ENCODE results near the gene GRIA3. TPM values are rescaled to one million over a fixed set of nuclear protein-coding genes. Genes with fewer than 3 reads are reported as not detected.
A peak's percentile ranks its signal among the peaks of the same experiment; 100 is the strongest.
"Not testable (repeated sequence)": the region's sequence is repeated elsewhere in the genome, so short reads cannot be mapped to it uniquely, and the experiment has no call there.

Gene GRIA3
- total RNA-seq, 8 experiments from 2014 or later = 0.28 to 11.3 (median 6.8) TPM; not detected in 1

DNA sequence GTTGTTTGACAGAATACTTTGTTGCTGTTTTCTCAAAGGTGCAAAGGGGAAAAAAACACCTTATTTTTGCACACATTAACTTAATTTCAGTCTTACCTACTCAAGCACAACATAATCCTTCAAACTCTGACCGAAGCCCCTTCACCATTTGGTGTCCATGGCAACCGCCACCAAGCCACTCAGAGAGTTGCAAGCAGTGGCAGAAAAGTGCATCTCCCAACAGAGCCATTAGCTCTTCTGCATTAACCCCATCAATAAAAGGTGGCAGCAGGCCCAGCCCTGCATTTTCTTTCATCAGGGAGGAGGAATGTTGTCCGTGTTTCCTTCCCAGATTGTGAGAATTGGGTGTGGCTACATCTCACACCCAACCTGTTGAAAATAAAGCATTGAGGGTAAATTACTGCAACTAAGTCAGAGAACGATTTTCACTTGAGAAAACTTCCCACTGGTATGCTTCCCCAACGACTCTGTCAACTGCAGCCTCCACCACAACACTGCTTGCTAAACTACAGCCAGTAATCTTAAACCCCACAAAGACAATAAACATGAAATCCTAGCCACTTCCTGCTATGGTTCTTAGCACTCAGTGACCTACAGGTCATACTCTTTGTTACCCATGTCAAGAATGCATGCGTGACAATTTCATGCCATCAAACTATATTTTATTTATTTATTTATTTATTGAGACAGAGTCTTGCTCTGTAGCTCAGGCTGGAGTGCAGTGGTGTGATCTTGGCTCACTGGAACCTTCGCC lies 154.0 kb downstream of the GRIA3 start:
- in situ Hi-C loops (cut with MboI; ENCODE audit: low pct_unique_long_range_greater_than_20kb in 2 of 9, low sequenced_read_pairs in 9 of 9, unreplicated experiment in 9 of 9) = no loop called here

DNA sequence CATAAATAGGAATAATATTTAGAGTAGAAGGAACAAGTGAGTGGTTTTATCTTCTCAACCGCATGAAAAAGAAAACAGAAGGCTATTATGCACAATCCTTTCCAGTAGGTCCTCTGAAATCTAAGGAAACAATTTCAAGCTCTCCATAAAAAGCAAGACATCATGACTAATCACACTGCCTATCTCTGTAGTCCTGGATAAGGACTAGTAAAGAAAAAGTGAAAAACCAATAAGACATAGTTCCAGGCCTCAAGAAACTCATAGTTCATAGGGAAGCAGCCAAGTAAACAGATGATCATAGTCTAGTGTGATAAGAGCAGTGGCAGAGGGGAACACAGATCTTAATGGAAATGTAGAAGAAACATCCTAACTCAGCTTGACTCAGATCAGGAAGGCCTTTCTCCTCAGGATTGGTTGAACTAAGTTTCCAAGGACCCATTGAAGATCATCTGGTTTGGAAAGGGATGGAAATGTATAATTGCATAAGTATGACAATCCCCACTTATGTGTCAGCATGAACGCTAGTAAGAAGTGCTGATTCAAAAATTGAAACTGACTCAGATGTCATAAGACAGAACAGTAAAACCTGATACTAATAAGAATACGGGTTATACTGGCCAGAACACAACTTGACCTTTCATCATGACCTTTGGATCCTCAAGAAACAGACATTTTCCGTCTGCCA lies 155.3 kb downstream of the GRIA3 start:
- in situ Hi-C loops (cut with MboI; ENCODE audit: low pct_unique_long_range_greater_than_20kb in 2 of 9, low sequenced_read_pairs in 9 of 9, unreplicated experiment in 9 of 9) = no loop called here
- peak in 2 of 8 experiments; percentile 82 to 90 for ATAC-seq (replicated peaks in 6 of 8)
- H3K4me1 ChIP-seq (replicated peaks in 1 of 2) = peaks cover 3 to 12% of the 10 kb centered on the region in 2 donors
- WGBS, 10 experiments = 0 to 100% (median 100%) methylated on average over 1 to 2 of the region's 4 CpGs; no CpG with 5 or more reads in 5 of the 10 experiments
- H3K4me3 ChIP-seq = no peak overlapping the region
- H3K27ac ChIP-seq = no peak overlapping the region

More for the DNA sequence above, 154.0 kb downstream of the GRIA3 start:
- no peak overlapping the region for H3K27ac ChIP-seq
- H3K4me1 ChIP-seq (replicated peaks in 1 of 2) = peaks cover 3 to 12% of the 10 kb centered on the region in 2 donors
- H3K4me3 ChIP-seq = no peak overlapping the region
- peak in 5 of 8 experiments; percentile 27 to 59 (median 51) for ATAC-seq (replicated peaks in 6 of 8)
- 0 to 43% (median 36%) methylated on average over 2 to 4 of the region's 7 CpGs; no CpG with 5 or more reads in 6 of the 10 experiments for WGBS, 10 experiments

DNA sequence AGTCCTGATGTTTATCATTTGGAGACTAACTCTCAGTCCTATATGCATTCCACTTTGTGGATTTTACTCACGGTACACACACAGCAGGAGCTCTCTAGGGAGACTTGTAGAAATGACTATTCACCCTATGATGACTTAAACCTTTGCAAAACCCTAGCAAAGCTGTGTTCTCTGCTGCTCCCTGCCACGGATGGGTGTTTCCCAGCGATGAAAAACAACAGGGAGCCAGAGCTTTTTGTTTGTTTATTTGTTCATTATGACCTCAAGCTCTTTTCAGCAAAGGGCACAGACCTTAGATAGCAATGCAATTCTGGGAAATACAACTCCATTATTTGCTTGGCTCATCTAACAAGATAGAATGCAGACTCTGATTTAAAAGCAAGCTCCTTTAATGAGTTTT lies 156.6 kb downstream of the GRIA3 start:
- ATAC-seq (replicated peaks in 6 of 8) = peak in 7 of 8 experiments; percentile 56 to 78 (median 59)
- Histone ChIP-seq H3K4me1 (replicated peaks in 1 of 2) (peaks cover 3 to 12% of the 10 kb centered on the region in 2 donors), H3K4me3 (no peak overlapping the region), H3K27ac (no peak overlapping the region)
- in situ Hi-C loops (cut with MboI; ENCODE audit: low pct_unique_long_range_greater_than_20kb in 2 of 9, low sequenced_read_pairs in 9 of 9, unreplicated experiment in 9 of 9) = no loop called here
- 0 to 67% (median 30%) methylated on average over 1 to 3 of the region's 3 CpGs; no CpG with 5 or more reads in 3 of the 10 experiments for WGBS, 10 experiments

DNA sequence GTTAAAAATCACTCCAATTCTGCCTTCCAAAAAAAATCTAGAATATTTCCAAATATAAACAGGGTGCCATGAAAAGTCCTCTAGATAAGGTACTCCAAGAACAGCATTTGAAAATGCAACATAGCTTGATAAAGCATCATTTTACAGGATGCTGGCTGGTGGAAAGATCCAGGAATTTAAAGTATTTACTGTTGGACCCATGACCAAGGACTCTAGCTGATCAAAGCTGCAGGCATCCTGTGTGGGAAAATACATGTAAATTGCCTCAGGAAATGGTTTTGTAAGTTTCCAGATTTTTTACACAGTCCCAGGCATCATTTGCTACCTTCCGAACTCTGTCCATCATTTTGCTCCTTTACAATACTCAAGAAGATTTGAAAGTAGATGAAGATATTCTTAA lies 164.4 kb downstream of the GRIA3 start:
- ATAC-seq (replicated peaks in 6 of 8) = no peak

GRCh38 chrX:123350226-123350625 lies 166.1 kb downstream of the GRIA3 start:
- 53 to 100% (median 92%) methylated on average over 1 to 2 of the region's 2 CpGs; no CpG with 5 or more reads in 6 of the 10 experiments for WGBS, 10 experiments
- no peak for ATAC-seq (replicated peaks in 6 of 8)
- H3K27ac ChIP-seq = no peak overlapping the region
- in situ Hi-C loops (cut with MboI; ENCODE audit: low pct_unique_long_range_greater_than_20kb in 2 of 9, low sequenced_read_pairs in 9 of 9, unreplicated experiment in 9 of 9) = no loop called here
- H3K4me1 ChIP-seq (replicated peaks in 1 of 2) = no peaks in the 10 kb centered on the region
- H3K4me3 ChIP-seq = no peak overlapping the region

More for the DNA sequence above, 164.4 kb downstream of the GRIA3 start:
- 40 to 100% (median 63%) methylated on average over 1 of the region's 1 CpG; no CpG with 5 or more reads in 6 of the 10 experiments for WGBS, 10 experiments
- Histone ChIP-seq H3K4me1 (replicated peaks in 1 of 2) (no peaks in the 10 kb centered on the region), H3K4me3 (no peak overlapping the region), H3K27ac (no peak overlapping the region)
- in situ Hi-C loops (cut with MboI; ENCODE audit: low pct_unique_long_range_greater_than_20kb in 2 of 9, low sequenced_read_pairs in 9 of 9, unreplicated experiment in 9 of 9) = no loop called here

GRCh38 chrX:123357941-123358340 lies 173.9 kb downstream of the GRIA3 start:
- Histone ChIP-seq H3K4me1 (replicated peaks in 1 of 2) (no peaks in the 10 kb centered on the region), H3K27ac (no peak overlapping the region), H3K4me3 (no peak overlapping the region)
- in situ Hi-C loops (cut with MboI; ENCODE audit: low pct_unique_long_range_greater_than_20kb in 2 of 9, low sequenced_read_pairs in 9 of 9, unreplicated experiment in 9 of 9) = no loop called here
- peak in 1 of 8 experiments; percentile 41 for ATAC-seq (replicated peaks in 6 of 8)

DNA sequence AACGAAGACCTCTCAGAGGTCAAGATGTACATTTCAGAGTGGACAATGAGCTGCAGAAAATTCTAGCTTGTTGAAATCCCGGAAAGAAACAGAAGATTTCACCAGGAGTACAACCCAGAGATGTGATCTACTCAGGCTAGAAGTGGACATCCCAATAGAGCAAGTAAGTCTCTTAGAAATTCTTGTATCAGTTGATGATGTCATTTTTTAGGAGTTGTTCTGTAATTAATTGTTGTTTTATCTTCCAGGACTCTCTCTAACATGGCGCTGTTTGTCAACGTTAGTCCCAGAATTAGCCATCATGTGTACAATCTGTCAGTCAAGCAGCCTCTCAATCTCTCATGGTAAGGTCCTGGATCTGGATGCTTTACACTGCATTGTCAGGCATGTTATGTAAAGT lies 174.4 kb downstream of the GRIA3 start:
- H3K27ac ChIP-seq = no peak overlapping the region
- no peak overlapping the region for H3K4me3 ChIP-seq
- no peak for ATAC-seq (replicated peaks in 6 of 8)
- in situ Hi-C loops (cut with MboI; ENCODE audit: low pct_unique_long_range_greater_than_20kb in 2 of 9, low sequenced_read_pairs in 9 of 9, unreplicated experiment in 9 of 9) = no loop called here
- 47 to 100% (median 67%) methylated on average over 1 to 4 of the region's 4 CpGs; no CpG with 5 or more reads in 5 of the 10 experiments for WGBS, 10 experiments
- H3K4me1 ChIP-seq (replicated peaks in 1 of 2) = no peaks in the 10 kb centered on the region

DNA sequence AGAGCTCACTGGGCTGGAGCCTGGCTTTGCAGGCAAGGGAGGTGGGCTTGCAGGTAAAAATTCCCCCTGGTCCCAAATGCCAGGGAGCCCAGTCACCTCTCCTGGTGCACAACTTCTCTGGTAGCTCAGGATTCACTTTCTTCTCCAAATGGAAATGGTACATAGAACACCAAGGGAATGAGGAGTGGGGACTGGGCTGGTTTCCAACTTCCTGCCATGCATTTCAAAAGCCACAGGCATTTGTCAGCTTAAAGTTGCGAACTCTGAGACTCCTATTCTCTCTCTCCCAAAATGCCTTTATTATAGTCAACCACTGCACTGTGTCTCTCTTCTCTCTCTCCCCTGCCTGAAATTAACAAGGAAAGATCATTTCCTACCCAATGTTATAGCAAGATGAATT lies 177.3 kb downstream of the GRIA3 start:
- in situ Hi-C loops (cut with MboI; ENCODE audit: low pct_unique_long_range_greater_than_20kb in 2 of 9, low sequenced_read_pairs in 9 of 9, unreplicated experiment in 9 of 9) = no loop called here
- Histone ChIP-seq H3K27ac (no peak overlapping the region), H3K4me3 (no peak overlapping the region), H3K4me1 (replicated peaks in 1 of 2) (no peaks in the 10 kb centered on the region)
- ATAC-seq (replicated peaks in 6 of 8) = no peak
- WGBS, 10 experiments = 20 to 44% methylated on average over 1 of the region's 1 CpG; no CpG with 5 or more reads in 8 of the 10 experiments

- 15 to 100% (median 42%) methylated on average over 1 to 2 of the region's 2 CpGs; no CpG with 5 or more reads in 5 of the 10 experiments for WGBS, 10 experiments
- ATAC-seq (replicated peaks in 6 of 8); H3K4me3 ChIP-seq; H3K27ac ChIP-seq; in situ Hi-C loops (cut with MboI; ENCODE audit: low pct_unique_long_range_greater_than_20kb in 2 of 9, low sequenced_read_pairs in 9 of 9, unreplicated experiment in 9 of 9); H3K4me1 ChIP-seq (replicated peaks in 1 of 2): not testable (repeated sequence)
These were observed 202.1 kb downstream of the GRIA3 start for GRCh38 chrX:123386196-123386595.

DNA sequence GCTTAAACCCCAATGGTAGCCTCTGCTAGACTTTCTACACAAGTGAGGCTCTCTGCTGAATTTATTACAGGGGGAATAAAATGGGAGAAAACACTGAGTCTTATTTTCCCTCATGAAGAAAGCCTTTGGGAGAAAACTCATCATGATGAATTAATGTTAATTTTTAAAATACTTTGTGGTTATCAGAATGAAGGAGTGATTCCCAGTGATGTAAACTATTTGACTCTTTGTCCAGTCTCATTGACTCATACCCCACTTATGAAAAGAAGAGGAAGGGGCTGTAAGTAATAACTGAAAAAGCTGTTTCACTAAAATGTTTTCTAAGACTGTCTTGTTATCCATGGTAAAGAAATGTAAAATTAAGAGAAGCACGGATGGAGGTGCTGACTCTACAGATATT lies 208.8 kb downstream of the GRIA3 start:
- in situ Hi-C loops (cut with MboI; ENCODE audit: low pct_unique_long_range_greater_than_20kb in 2 of 9, low sequenced_read_pairs in 9 of 9, unreplicated experiment in 9 of 9) = no loop called here
- 53 to 100% (median 73%) methylated on average over 1 of the region's 1 CpG; no CpG with 5 or more reads in 4 of the 10 experiments for WGBS, 10 experiments
- no peak for ATAC-seq (replicated peaks in 6 of 8)
- no peak overlapping the region for H3K27ac ChIP-seq
- H3K4me3 ChIP-seq = no peak overlapping the region
- H3K4me1 ChIP-seq (replicated peaks in 1 of 2) = no peaks in the 10 kb centered on the region

GRCh38 chrX:123399709-123400108 lies 215.6 kb downstream of the GRIA3 start:
- in situ Hi-C loops (cut with MboI; ENCODE audit: low pct_unique_long_range_greater_than_20kb in 2 of 9, low sequenced_read_pairs in 9 of 9, unreplicated experiment in 9 of 9) = loop anchor here in 1 of 9 experiments (25.0 kb wide), 1 partner anchor 212 kb away; the partner anchor contains the start of gene GRIA3
- peak in 1 of 8 experiments; percentile 6 for ATAC-seq (replicated peaks in 6 of 8)
- WGBS, 10 experiments = 33% methylated on average over 1 of the region's 1 CpG; no CpG with 5 or more reads in 9 of the 10 experiments

DNA sequence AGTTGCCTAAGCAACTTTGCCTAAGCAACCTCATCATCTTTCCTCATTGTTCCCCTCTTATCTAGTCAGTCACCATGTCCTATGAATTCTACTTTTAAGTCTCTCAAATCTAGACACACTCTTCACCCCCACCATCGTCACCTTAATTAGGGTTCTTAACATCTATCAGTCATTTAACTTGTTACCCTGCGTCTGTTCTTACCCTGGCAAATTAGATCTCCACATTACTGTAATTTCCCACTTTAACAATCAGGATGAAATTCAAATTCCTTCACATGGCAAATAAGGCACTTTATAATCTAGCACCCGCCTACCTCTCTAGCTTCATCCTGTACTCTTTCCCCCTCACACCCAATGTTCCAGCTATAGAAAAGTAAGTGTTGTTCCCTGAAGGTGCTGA lies 221.2 kb downstream of the GRIA3 start:
- ATAC-seq (replicated peaks in 6 of 8) = no peak
- WGBS, 10 experiments = 27 to 100% (median 95%) methylated on average over 1 to 3 of the region's 3 CpGs; no CpG with 5 or more reads in 5 of the 10 experiments
- no peaks in the 10 kb centered on the region for H3K4me1 ChIP-seq (replicated peaks in 1 of 2)
- in situ Hi-C loops (cut with MboI; ENCODE audit: low pct_unique_long_range_greater_than_20kb in 2 of 9, low sequenced_read_pairs in 9 of 9, unreplicated experiment in 9 of 9) = loop anchor here in 1 of 9 experiments (25.0 kb wide), 1 partner anchor 218 kb away; the partner anchor contains the start of gene GRIA3
- no peak overlapping the region for H3K27ac ChIP-seq
- no peak overlapping the region for H3K4me3 ChIP-seq

More at GRCh38 chrX:123399709-123400108, 215.6 kb downstream of the GRIA3 start:
- H3K4me3 ChIP-seq = no peak overlapping the region
- H3K4me1 ChIP-seq (replicated peaks in 1 of 2) = no peaks in the 10 kb centered on the region
- no peak overlapping the region for H3K27ac ChIP-seq
